IMR-90 (cell line): ENCODE data around the gene NLGN1. TPM values are rescaled to one million over a fixed set of nuclear protein-coding genes. Genes with fewer than 3 reads are reported as not detected.
"Not testable (repeated sequence)": the region's sequence is repeated elsewhere in the genome, so short reads cannot be mapped to it uniquely, and the experiment has no call there.

ENCODE experiments used
- ATAC-seq: fragments of 200-7000 bp; cut with Tn5 transposase; 2 replicates; pipeline ENCODE4 v1.9.1; 2020; ENCODE audit warnings: low read depth, mild to moderate bottlenecking, moderate library complexity
- BruUV-seq: library from RNA; stranded (reverse); fragments of 400-500 nt; replicated peaks from 2 replicates; lab custom pipeline; 2021; lab: Mats Ljungman, UMichigan
- CTCF ChIA-PET: fragments of 300-600 bp; formaldehyde crosslinking; extraction: SDS; loops from one replicate; lab custom pipeline; 2021; ENCODE audit warnings: antibody characterized with exemption; lab: Yijun Ruan, JAX
- POLR2A ChIA-PET: fragments of 300-600 bp; sonication (Branson Sonifier 250); formaldehyde crosslinking; loops from one replicate; lab custom pipeline; 2022; ENCODE audit warnings: antibody characterized with exemption; ENCODE audit not compliant: unreplicated experiment; lab: Charles Lee
- DNase-seq: peaks from one replicate; pipeline ENCODE4 v3.0.0; 2013
- H2AFZ ChIP-seq: replicated peaks from 2 replicates; pipeline ENCODE3; 2013; ENCODE audit warnings: low read length, mild to moderate bottlenecking; ENCODE audit not compliant: poor library complexity
- H2AK5ac ChIP-seq: 2 replicates; pipeline ENCODE4 v1.6.1; 2013; ENCODE audit warnings: low read depth, low read length, inconsistent platforms
- H2AK9ac ChIP-seq: replicated peaks from 2 replicates; pipeline ENCODE3; 2013; ENCODE audit warnings: mild to moderate bottlenecking, low read depth, low read length, moderate library complexity; ENCODE audit not compliant: poor library complexity
- H2BK120ac ChIP-seq: 2 replicates; pipeline ENCODE4 v1.6.1; 2013; ENCODE audit warnings: low read depth, low read length, inconsistent platforms
- H2BK15ac ChIP-seq: 3 replicates; pipeline ENCODE4 v1.6.1; 2013; ENCODE audit warnings: low read depth, low read length, inconsistent platforms
- H2BK20ac ChIP-seq: 2 replicates; pipeline ENCODE4 v1.6.1; 2013; ENCODE audit warnings: low read depth, mild to moderate bottlenecking, inconsistent platforms, low read length, moderate library complexity
- H2BK5ac ChIP-seq: 2 replicates; pipeline ENCODE4 v1.6.1; 2013; ENCODE audit warnings: mild to moderate bottlenecking, low read depth, low read length, inconsistent platforms; ENCODE audit not compliant: poor library complexity, severe bottlenecking
- H3K14ac ChIP-seq: replicated peaks from 2 replicates; pipeline ENCODE4 v1.6.1; 2013; ENCODE audit warnings: low read depth, low read length, inconsistent platforms
- H3K18ac ChIP-seq: 2 replicates; pipeline ENCODE4 v1.6.1; 2013; ENCODE audit warnings: low read depth, low read length, control low read depth
- H3K23ac ChIP-seq: 2 replicates; pipeline ENCODE4 v1.6.1; 2013; ENCODE audit warnings: low read depth, low read length, inconsistent platforms
- H3K27ac ChIP-seq: 2 replicates; pipeline ENCODE4 v1.5.1; 2013; ENCODE audit warnings: mild to moderate bottlenecking, control low read depth, low read length; ENCODE audit not compliant: insufficient read depth
- H3K27me3 ChIP-seq: 2 replicates; pipeline ENCODE4 v1.6.1; 2013; ENCODE audit warnings: low read length; ENCODE audit not compliant: control insufficient read depth, insufficient read depth
- H3K36me3 ChIP-seq: 2 replicates; pipeline ENCODE4 v1.6.1; 2013; ENCODE audit warnings: low read length, mixed read lengths; ENCODE audit not compliant: control insufficient read depth, insufficient read depth
- H3K4ac ChIP-seq: 2 replicates; pipeline ENCODE4 v1.6.1; 2013; ENCODE audit warnings: low read depth, low read length, inconsistent platforms
- H3K4me1 ChIP-seq: 2 replicates; pipeline ENCODE4 v1.6.1; 2013; ENCODE audit warnings: low read length, mixed read lengths; ENCODE audit not compliant: control insufficient read depth, insufficient read depth
- H3K4me2 ChIP-seq: 2 replicates; pipeline ENCODE4 v1.6.1; 2013; ENCODE audit warnings: low read depth, mild to moderate bottlenecking, control low read depth, low read length, moderate library complexity
- H3K4me3 ChIP-seq: 2 replicates; pipeline ENCODE4 v1.5.1; 2013; ENCODE audit warnings: low read depth, mild to moderate bottlenecking, control low read depth, low read length, moderate library complexity; ENCODE audit not compliant: insufficient read depth
- H3K56ac ChIP-seq: 2 replicates; pipeline ENCODE4 v1.6.1; 2013; ENCODE audit warnings: low read length, inconsistent platforms; ENCODE audit not compliant: insufficient read depth; ENCODE audit errors: extremely low read depth
- H3K79me1 ChIP-seq, 2 experiments: 2 replicates each; pipeline ENCODE4 v1.6.1; 2013; ENCODE audit warnings: low read length in 2 of 2, inconsistent platforms in 1 of 2, low read depth in 1 of 2
- H3K9ac ChIP-seq: 2 replicates; pipeline ENCODE4 v1.6.1; 2013; ENCODE audit warnings: low read depth, low read length, control low read depth
- H3K9me1 ChIP-seq: 2 replicates; pipeline ENCODE4 v1.6.1; 2013; ENCODE audit warnings: low read length, inconsistent platforms; ENCODE audit not compliant: insufficient read depth
- H3K9me3 ChIP-seq: 2 replicates; pipeline ENCODE4 v1.6.1; 2013; ENCODE audit warnings: low read length; ENCODE audit not compliant: control insufficient read depth, insufficient read depth
- H4K20me1 ChIP-seq: 2 replicates; pipeline ENCODE4 v1.6.1; 2013; ENCODE audit warnings: low read length, inconsistent platforms; ENCODE audit not compliant: insufficient read depth
- H4K5ac ChIP-seq: 2 replicates; pipeline ENCODE4 v1.6.1; 2013; ENCODE audit warnings: mild to moderate bottlenecking, low read depth, low read length, control low read depth
- H4K8ac ChIP-seq, 2 experiments: 2 replicates each; pipeline ENCODE4 v1.6.1; 2013; ENCODE audit warnings: low read depth in 2 of 2, low read length in 2 of 2, control low read depth in 1 of 2, inconsistent platforms in 1 of 2
- H4K91ac ChIP-seq: 2 replicates; pipeline ENCODE4 v1.6.1; 2013; ENCODE audit warnings: low read depth, low read length, inconsistent platforms; ENCODE audit not compliant: insufficient read depth
- WGBS, 2 experiments: methylation state at CpG; one replicate each; pipeline versions ENCODE4 v1.1.5 to v1.1.7; 2013; ENCODE audit warnings: missing lambda C conversion rate in 2 of 2; ENCODE audit not compliant: insufficient read length in 1 of 2; ENCODE audit errors: extremely low coverage in 2 of 2; 5-methylcytosine and 5-hydroxymethylcytosine counted together
- dilution Hi-C: fragments of 300-500 bp; cut with HindIII; formaldehyde crosslinking; loops from one replicate; pipeline ENCODE4 v1.14.3; 2018; ENCODE audit warnings: low sequenced_read_pairs; ENCODE audit not compliant: unreplicated experiment
- in situ Hi-C: fragments of 300-500 bp; cut with MboI; formaldehyde crosslinking; loops from 3 replicates; pipeline ENCODE4 v1.14.3; 2019; ENCODE audit warnings: low sequenced_read_pairs, inconsistent platforms, mixed read lengths
- intact Hi-C: fragments of 100-400 bp; cut with micrococcal nuclease; formaldehyde crosslinking; loops from 2 replicates; pipeline ENCODE4 v1.10.0; 2022
- polyA plus RNA-seq, 3 experiments: library from polyadenylated mRNA; depleted of rRNA; stranded (reverse); fragments of >200 nt; gene quantifications; 2 replicates each; pipeline ENCODE4 v1.2.3, GENCODE V29; 2012; ENCODE audit warnings: low replicate concordance in 1 of 3
- total RNA-seq: library from RNA; depleted of rRNA; stranded (reverse); fragments of >200 nt; gene quantifications from 2 replicates; pipeline ENCODE4 v1.2.3, GENCODE V29; 2012

NLGN1 gene
- total and polyA plus RNA-seq, 2 of the 4 experiments (the other 2 are of a cell fraction) = 1.8 to 12.5 TPM

GRCh38 chr3:174211896-174212295, 814.4 kb downstream of the NLGN1 start:
- H4K8ac ChIP-seq, H2BK20ac ChIP-seq, H3K9me3 ChIP-seq, H4K91ac ChIP-seq, H3K27me3 ChIP-seq, H3K4me3 ChIP-seq, H2BK5ac ChIP-seq, in situ Hi-C loops, H4K5ac ChIP-seq, H3K9me1 ChIP-seq, CTCF ChIA-PET, dilution Hi-C loops, H3K4ac ChIP-seq, H3K79me1 ChIP-seq, H3K23ac ChIP-seq, intact Hi-C loops, H3K18ac ChIP-seq, H2AK5ac ChIP-seq, H2AK9ac ChIP-seq, POLR2A ChIA-PET, DNase-seq, H4K20me1 ChIP-seq, H3K4me2 ChIP-seq, H3K14ac ChIP-seq, H3K4me1 ChIP-seq, H3K36me3 ChIP-seq, H3K56ac ChIP-seq, H2AFZ ChIP-seq, ATAC-seq, H3K27ac ChIP-seq, H2BK15ac ChIP-seq, H3K9ac ChIP-seq, H2BK120ac ChIP-seq, BruUV-seq: not testable (repeated sequence)
- no CpG with 5 or more reads among the region's 24 CpGs for WGBS, 2 experiments
